ENCODE data around the gene PLCG2.

PLCG2 gene

GRCh38 chr16:81780350-81780749 is 1.3 kb downstream of the PLCG2 start:
- TF ChIP-seq, protein P1, sequence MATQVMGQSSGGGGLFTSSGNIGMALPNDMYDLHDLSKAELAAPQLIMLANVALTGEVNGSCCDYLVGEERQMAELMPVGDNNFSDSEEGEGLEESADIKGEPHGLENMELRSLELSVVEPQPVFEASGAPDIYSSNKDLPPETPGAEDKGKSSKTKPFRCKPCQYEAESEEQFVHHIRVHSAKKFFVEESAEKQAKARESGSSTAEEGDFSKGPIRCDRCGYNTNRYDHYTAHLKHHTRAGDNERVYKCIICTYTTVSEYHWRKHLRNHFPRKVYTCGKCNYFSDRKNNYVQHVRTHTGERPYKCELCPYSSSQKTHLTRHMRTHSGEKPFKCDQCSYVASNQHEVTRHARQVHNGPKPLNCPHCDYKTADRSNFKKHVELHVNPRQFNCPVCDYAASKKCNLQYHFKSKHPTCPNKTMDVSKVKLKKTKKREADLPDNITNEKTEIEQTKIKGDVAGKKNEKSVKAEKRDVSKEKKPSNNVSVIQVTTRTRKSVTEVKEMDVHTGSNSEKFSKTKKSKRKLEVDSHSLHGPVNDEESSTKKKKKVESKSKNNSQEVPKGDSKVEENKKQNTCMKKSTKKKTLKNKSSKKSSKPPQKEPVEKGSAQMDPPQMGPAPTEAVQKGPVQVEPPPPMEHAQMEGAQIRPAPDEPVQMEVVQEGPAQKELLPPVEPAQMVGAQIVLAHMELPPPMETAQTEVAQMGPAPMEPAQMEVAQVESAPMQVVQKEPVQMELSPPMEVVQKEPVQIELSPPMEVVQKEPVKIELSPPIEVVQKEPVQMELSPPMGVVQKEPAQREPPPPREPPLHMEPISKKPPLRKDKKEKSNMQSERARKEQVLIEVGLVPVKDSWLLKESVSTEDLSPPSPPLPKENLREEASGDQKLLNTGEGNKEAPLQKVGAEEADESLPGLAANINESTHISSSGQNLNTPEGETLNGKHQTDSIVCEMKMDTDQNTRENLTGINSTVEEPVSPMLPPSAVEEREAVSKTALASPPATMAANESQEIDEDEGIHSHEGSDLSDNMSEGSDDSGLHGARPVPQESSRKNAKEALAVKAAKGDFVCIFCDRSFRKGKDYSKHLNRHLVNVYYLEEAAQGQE (IDR thresholded peaks at IDR 0.05; ENCODE audit: insufficient read depth in 1 of 2, low read depth in 2 of 2, low read length in 2 of 2): no peak
- TF ChIP-seq FOXP2 (optimal IDR thresholded peaks at IDR 0.05; ENCODE audit: borderline replicate concordance, extremely low read depth, extremely low read length, insufficient read depth): no peak
- no peak for TF ChIP-seq SIN3A (IDR thresholded peaks at IDR 0.05; ENCODE audit: borderline replicate concordance, insufficient read depth, low read length)
- TF ChIP-seq POLR2AphosphoS5 (IDR thresholded peaks at IDR 0.05; ENCODE audit: low read depth, low read length): no peak
- no peak for TF ChIP-seq TAF1 (IDR thresholded peaks at IDR 0.05; ENCODE audit: borderline replicate concordance, insufficient read depth, low read length)

- TF ChIP-seq TAF1 (IDR thresholded peaks at IDR 0.05; ENCODE audit: borderline replicate concordance, insufficient read depth, low read length) (no peak), FOXP2 (optimal IDR thresholded peaks at IDR 0.05; ENCODE audit: borderline replicate concordance, extremely low read depth, extremely low read length, insufficient read depth) (no peak), POLR2AphosphoS5 (IDR thresholded peaks at IDR 0.05; ENCODE audit: low read depth, low read length) (no peak), SIN3A (IDR thresholded peaks at IDR 0.05; ENCODE audit: borderline replicate concordance, insufficient read depth, low read length) (no peak)
- TF ChIP-seq, protein P1 (IDR thresholded peaks at IDR 0.05; ENCODE audit: insufficient read depth in 1 of 2, low read depth in 2 of 2, low read length in 2 of 2): no peak
Observed at GRCh38 chr16:81782236-81782635, 3.1 kb downstream of the PLCG2 start.

DNA sequence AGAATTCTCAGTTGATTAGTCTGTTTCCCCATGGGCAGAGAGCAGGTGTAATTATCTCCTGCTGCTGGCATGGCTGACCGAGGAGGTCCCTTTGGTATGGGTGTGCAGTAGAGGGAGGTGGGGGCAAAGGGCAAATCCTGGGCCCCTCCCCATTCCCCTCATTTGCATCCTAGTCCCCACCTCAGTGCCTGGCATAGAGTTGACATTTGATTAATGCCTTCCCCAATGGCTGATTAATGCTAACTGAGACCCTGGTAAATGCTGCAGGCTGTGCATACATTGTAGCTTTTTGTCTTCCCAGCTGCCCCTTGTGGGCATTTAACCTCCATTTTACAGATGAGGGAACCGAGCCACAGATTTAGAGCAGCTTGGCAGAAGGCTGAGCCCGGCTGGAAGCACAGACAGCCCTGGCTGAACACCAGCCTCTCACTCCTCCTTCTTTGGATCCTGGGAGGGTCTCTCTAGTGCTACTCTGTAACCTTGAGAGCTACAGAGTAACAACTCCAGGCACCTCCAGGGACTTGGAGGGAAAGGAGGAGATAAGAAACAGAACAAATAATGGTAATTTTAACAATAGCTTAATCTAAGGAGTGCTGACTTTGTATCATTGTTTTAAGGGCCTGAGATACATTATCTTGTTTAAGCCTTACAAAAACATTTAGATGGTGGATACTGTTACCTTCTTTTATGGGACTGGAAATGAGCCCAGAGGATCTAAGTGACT is 5.1 kb downstream of the PLCG2 start:
- TF ChIP-seq SIN3A (IDR thresholded peaks at IDR 0.05; ENCODE audit: borderline replicate concordance, insufficient read depth, low read length) (no peak), POLR2AphosphoS5 (IDR thresholded peaks at IDR 0.05; ENCODE audit: low read depth, low read length) (no peak), TAF1 (IDR thresholded peaks at IDR 0.05; ENCODE audit: borderline replicate concordance, insufficient read depth, low read length) (no peak), FOXP2 (optimal IDR thresholded peaks at IDR 0.05; ENCODE audit: borderline replicate concordance, extremely low read depth, extremely low read length, insufficient read depth) (no peak)
- TF ChIP-seq, protein P1 (IDR thresholded peaks at IDR 0.05; ENCODE audit: insufficient read depth in 1 of 2, low read depth in 2 of 2, low read length in 2 of 2): no peak

DNA sequence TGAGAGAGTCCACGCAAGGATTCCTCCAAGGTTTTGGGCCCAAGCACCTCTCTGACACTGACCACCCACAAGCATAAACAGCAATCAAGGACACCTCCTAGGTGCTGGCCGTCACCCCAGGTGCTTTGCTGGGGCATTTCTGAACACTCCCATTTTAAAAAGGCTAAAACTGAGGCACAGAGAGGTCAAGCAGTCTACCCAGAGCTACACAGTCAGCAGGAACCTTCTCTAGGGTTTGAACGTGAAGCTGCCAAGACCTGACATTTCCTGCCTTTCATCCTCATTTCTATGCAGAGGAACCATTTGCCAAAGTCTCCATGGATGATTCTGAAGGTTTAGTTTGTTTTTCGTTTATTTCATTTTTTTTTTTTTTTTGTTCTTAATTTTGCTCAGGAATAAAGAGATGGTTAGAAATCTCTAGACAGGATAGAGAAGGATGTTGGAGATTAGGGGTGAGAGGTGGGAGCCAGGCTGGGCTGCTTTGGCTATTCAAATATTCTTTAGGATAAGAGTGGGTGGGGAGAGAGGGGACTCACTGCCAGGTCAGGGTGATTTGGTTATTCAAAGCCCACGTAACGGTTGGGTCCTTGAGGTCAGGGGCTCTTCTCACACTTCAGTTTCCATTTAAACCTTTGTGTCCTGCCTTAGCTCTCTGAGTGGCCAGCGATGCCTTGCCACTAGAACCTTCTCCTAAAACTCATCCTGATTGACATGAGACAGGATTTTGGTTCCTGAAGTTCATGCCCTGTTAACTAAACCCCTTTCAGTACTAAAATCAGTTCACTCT is 6.2 kb downstream of the PLCG2 start:
- TF ChIP-seq, protein P1 (IDR thresholded peaks at IDR 0.05; ENCODE audit: insufficient read depth in 1 of 2, low read depth in 2 of 2, low read length in 2 of 2): no peak
- TF ChIP-seq POLR2AphosphoS5 (IDR thresholded peaks at IDR 0.05; ENCODE audit: low read depth, low read length) (no peak), FOXP2 (optimal IDR thresholded peaks at IDR 0.05; ENCODE audit: borderline replicate concordance, extremely low read depth, extremely low read length, insufficient read depth) (no peak), SIN3A (IDR thresholded peaks at IDR 0.05; ENCODE audit: borderline replicate concordance, insufficient read depth, low read length) (no peak), TAF1 (IDR thresholded peaks at IDR 0.05; ENCODE audit: borderline replicate concordance, insufficient read depth, low read length) (no peak)

All from PFSK-1 (cell line).